ENCODE results near the gene NKX6-2. TPM values are rescaled to one million over a fixed set of nuclear protein-coding genes. Genes with fewer than 3 reads are reported as not detected.

The NKX6-2 gene
- total RNA-seq, 1 experiment from 2014 or later: not detected

DNA sequence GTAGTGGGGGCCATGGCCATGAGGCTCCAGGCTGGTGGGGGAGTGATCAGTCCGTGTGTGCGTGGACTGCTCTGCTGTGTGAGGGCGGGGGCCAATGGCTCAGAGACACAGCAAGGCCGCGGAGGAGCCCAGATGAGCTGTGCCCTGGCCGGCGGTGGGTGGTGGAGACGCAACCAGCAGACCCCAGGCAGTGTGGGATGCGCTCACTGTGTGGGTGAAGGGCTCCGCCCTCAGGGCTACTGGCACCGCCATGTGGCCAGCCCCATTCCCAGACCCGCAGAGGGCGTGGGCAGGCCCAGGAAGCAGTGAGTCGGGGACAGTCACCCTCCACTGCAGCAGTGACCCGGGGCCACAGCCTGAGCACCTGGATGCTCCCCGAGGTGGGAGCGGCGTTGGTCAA lies 9.1 kb downstream of the NKX6-2 start:
- H3K4me1 Mint-ChIP-seq (ENCODE audit: low read depth, unreplicated experiment): no peaks in the 10 kb centered on the region
- H3K9me3 Mint-ChIP-seq (ENCODE audit: unreplicated experiment): no peaks in the 10 kb centered on the region
- H3K27me3 ChIP-seq (replicated peaks; ENCODE audit: control insufficient read depth, insufficient read depth, low read length): no peaks in the 10 kb centered on the region
- BruUV-seq (replicated peaks): no TSS peak
- H3K27me3 Mint-ChIP-seq (ENCODE audit: insufficient read depth, unreplicated experiment): no peaks in the 10 kb centered on the region
- intact Hi-C loops (cut with micrococcal nuclease; ENCODE audit: unreplicated experiment): no loop called here
- H3K36me3 Mint-ChIP-seq (ENCODE audit: insufficient read depth, unreplicated experiment): peaks cover 6% of the 10 kb centered on the region
- no peaks in the 10 kb centered on the region; the same call in 1 of the 2 replicates for H3K36me3 ChIP-seq (ENCODE audit: control insufficient read depth, insufficient read depth, low read length)
- no peak overlapping the region for H3K27ac Mint-ChIP-seq (ENCODE audit: unreplicated experiment)
- ChIA-PET POLR2A (no interaction called here), CTCF (no interaction called here)
- no peak overlapping the region for H3K4me3 Mint-ChIP-seq (ENCODE audit: unreplicated experiment)
- no peak overlapping the region for H3K4me3 ChIP-seq (ENCODE audit: low read depth, low read length)
- no peak for DNase-seq
- H3K9me3 ChIP-seq: 0 out of 2 replicates have a peak, but pooled peaks cover 3% of the 10 kb centered on the region
- TF ChIP-seq, protein P1, sequence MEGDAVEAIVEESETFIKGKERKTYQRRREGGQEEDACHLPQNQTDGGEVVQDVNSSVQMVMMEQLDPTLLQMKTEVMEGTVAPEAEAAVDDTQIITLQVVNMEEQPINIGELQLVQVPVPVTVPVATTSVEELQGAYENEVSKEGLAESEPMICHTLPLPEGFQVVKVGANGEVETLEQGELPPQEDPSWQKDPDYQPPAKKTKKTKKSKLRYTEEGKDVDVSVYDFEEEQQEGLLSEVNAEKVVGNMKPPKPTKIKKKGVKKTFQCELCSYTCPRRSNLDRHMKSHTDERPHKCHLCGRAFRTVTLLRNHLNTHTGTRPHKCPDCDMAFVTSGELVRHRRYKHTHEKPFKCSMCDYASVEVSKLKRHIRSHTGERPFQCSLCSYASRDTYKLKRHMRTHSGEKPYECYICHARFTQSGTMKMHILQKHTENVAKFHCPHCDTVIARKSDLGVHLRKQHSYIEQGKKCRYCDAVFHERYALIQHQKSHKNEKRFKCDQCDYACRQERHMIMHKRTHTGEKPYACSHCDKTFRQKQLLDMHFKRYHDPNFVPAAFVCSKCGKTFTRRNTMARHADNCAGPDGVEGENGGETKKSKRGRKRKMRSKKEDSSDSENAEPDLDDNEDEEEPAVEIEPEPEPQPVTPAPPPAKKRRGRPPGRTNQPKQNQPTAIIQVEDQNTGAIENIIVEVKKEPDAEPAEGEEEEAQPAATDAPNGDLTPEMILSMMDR (IDR thresholded peaks at IDR 0.05; ENCODE audit: insufficient read depth in 1 of 2, low read depth in 1 of 2, low read length in 1 of 2, severe bottlenecking in 1 of 2, unreplicated experiment in 1 of 2): no peak
- H3K4me1 ChIP-seq: no peaks in the 10 kb centered on the region

DNA sequence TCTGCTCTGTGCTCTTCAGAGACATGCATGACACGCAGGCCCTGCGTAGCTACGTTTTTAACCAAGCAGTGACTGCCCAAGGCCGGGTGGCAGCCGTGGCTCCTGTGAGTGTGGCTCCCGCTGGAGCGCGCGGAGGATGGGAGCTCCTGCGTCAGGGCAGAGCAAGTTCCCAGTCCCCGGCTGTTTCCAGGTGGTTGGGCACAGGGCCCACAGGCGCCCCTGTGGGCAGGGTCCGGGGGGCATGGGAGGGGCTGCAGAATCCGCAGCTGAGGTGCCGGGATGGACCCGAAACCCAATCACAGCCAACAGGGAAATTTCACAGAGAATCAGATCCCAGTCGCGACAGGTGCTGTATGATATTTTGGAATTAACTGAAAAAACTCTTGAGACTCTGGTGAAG lies 9.8 kb downstream of the NKX6-2 start:
- Histone ChIP-seq H3K36me3 (ENCODE audit: control insufficient read depth, insufficient read depth, low read length) (no peaks in the 10 kb centered on the region; the same call in 1 of the 2 replicates), H3K4me3 (ENCODE audit: low read depth, low read length) (no peak overlapping the region), H3K4me1 (no peaks in the 10 kb centered on the region), H3K9me3 (0 out of 2 replicates have a peak, but pooled peaks cover 3% of the 10 kb centered on the region), H3K27me3 (replicated peaks; ENCODE audit: control insufficient read depth, insufficient read depth, low read length) (no peaks in the 10 kb centered on the region)
- Mint-ChIP-seq H3K4me3 (ENCODE audit: unreplicated experiment) (no peak overlapping the region), H3K9me3 (ENCODE audit: unreplicated experiment) (no peaks in the 10 kb centered on the region), H3K36me3 (ENCODE audit: insufficient read depth, unreplicated experiment) (peaks cover 6% of the 10 kb centered on the region), H3K4me1 (ENCODE audit: low read depth, unreplicated experiment) (no peaks in the 10 kb centered on the region), H3K27me3 (ENCODE audit: insufficient read depth, unreplicated experiment) (no peaks in the 10 kb centered on the region), H3K27ac (ENCODE audit: unreplicated experiment) (no peak overlapping the region)
- CTCF ChIA-PET: no interaction called here
- POLR2A ChIA-PET: no interaction called here
- TF ChIP-seq, protein P1 (IDR thresholded peaks at IDR 0.05; ENCODE audit: insufficient read depth in 1 of 2, low read depth in 1 of 2, low read length in 1 of 2, severe bottlenecking in 1 of 2, unreplicated experiment in 1 of 2): no peak
- no peak for DNase-seq
- no TSS peak for BruUV-seq (replicated peaks)
- intact Hi-C loops (cut with micrococcal nuclease; ENCODE audit: unreplicated experiment): no loop called here

DNA sequence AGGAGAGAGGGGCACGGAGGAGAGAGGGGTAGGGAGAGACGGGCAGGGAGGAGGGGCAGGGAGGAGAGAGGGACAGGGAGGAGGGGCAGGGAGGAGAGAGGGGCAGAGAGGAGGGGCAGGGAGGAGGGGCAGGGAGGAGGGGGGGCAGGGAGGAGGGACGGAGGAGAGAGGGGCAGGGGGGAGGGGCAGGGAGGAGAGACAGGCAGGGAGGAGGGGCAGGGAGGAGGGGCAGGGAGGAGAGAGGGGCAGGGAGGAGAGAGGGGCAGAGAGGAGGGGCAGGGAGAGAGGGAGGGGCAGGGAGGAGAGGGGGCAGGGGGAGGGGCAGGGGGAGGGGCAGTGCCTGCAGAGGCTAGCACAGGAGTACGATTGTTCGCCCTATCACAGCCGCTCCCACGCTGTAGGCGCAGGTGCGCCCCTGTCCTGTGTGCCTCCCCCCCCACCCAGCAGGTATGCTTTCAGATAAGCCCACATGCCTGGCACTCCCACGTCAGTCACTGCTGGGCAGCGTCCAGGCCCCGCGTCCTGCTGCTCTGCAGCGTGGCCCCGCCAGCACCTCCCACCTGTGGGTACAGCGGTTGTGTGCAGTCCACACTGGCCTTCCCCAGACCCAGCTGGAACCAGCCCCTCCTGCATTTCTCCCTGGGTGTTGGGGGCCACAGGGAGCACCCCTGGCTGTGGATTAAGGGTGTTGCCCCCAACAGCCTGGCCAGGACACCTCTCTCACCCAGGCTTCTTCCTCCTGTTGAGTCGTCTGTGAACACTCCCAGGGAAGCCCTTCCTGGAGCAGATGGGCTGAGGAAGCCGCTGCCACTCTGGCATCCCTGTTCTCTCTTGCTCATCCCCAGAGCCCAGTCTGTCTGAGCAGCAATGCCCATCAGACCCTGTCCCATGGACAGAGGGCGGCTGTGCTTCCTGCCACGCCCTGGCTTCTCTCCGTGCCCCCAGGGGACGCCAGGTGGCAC lies 10.8 kb downstream of the NKX6-2 start:
- no peak for DNase-seq
- intact Hi-C loops (cut with micrococcal nuclease; ENCODE audit: unreplicated experiment): no loop called here
- Mint-ChIP-seq H3K4me3 (ENCODE audit: unreplicated experiment) (no peak overlapping the region), H3K9me3 (ENCODE audit: unreplicated experiment) (no peaks in the 10 kb centered on the region), H3K27me3 (ENCODE audit: insufficient read depth, unreplicated experiment) (no peaks in the 10 kb centered on the region), H3K36me3 (ENCODE audit: insufficient read depth, unreplicated experiment) (peaks cover 6% of the 10 kb centered on the region), H3K27ac (ENCODE audit: unreplicated experiment) (no peak overlapping the region), H3K4me1 (ENCODE audit: low read depth, unreplicated experiment) (no peaks in the 10 kb centered on the region)
- Histone ChIP-seq H3K27me3 (replicated peaks; ENCODE audit: control insufficient read depth, insufficient read depth, low read length) (no peaks in the 10 kb centered on the region), H3K36me3 (ENCODE audit: control insufficient read depth, insufficient read depth, low read length) (no peaks in the 10 kb centered on the region; the same call in 1 of the 2 replicates), H3K9me3 (0 out of 2 replicates have a peak, but pooled peaks cover 3% of the 10 kb centered on the region), H3K4me1 (no peaks in the 10 kb centered on the region), H3K4me3 (ENCODE audit: low read depth, low read length) (no peak overlapping the region)
- ChIA-PET POLR2A (no interaction called here), CTCF (no interaction called here)
- BruUV-seq (replicated peaks): no TSS peak
- TF ChIP-seq, protein P1 (IDR thresholded peaks at IDR 0.05; ENCODE audit: insufficient read depth in 1 of 2, low read depth in 1 of 2, low read length in 1 of 2, severe bottlenecking in 1 of 2, unreplicated experiment in 1 of 2): no peak

Data from Caco-2 (cell line).